ENCODE results near the gene COA6.
"Not testable (repeated sequence)": the region's sequence is repeated elsewhere in the genome, so short reads cannot be mapped to it uniquely, and the experiment has no call there.

The COA6 gene, protein sequence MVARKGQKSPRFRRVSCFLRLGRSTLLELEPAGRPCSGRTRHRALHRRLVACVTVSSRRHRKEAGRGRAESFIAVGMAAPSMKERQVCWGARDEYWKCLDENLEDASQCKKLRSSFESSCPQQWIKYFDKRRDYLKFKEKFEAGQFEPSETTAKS

GRCh38 chr1:234373064-234373958, at the start of gene COA6:
TSS of gene COA6 (plus strand) at chr1:234373456. CDS start at chr1:234373467, 11 bp downstream.
- H3K4me3 ChIP-seq (ENCODE audit: low read depth, low read length) = peak within 1 kb of the TSS; percentile 88

DNA sequence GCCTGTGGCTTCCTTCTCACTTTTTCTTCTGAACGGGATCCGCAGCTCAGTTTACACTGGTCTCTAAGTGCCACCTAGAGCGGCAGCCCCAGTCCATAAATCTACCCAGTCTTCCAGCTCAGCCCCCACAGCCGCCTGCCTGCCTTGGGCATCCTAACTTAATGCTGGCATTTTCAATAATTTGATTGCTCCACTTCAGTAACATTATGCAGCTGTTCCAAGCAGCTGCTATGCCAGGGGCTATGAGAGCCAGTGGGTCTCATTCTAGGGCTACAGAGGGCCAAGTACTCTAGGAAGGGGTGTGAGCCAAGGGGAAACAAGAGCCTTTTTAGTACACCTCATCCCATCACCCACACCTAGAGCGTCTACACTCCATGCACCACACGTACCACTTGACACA, 48.4 kb upstream of the COA6 start:
- H3K4me3 ChIP-seq (ENCODE audit: low read depth, low read length) = no peak overlapping the region

DNA sequence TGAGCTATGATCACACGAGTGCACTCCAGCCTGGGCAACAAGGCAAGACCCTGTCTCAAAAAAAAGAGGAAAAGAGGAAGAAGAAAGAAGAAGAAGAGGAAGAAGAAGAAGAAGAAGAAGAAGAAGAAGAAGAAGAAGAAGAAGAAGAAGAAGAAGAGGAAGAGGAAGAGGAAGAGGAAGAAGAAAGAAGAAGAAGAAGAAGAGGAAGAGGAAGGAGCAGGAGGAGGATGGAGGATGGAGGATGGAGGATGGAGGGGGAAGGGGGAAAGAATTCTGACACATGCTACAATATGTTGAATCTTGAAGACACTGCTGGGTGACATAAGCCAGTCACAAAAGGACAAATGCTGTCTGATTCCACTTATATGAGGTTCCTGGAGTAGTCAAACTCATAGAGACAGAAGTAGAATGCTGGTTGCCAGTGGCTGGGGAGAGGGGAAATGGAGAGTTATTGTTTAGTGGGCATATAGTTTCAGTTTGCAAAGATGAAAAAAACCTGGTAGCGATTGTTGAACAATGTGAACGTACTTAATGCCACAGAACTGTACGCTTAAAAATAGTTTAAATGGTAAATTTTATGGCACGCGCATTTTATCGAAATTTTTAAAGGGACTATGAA, 47.3 kb upstream of the COA6 start:
- no peak overlapping the region for H3K4me3 ChIP-seq (ENCODE audit: low read depth, low read length)

DNA sequence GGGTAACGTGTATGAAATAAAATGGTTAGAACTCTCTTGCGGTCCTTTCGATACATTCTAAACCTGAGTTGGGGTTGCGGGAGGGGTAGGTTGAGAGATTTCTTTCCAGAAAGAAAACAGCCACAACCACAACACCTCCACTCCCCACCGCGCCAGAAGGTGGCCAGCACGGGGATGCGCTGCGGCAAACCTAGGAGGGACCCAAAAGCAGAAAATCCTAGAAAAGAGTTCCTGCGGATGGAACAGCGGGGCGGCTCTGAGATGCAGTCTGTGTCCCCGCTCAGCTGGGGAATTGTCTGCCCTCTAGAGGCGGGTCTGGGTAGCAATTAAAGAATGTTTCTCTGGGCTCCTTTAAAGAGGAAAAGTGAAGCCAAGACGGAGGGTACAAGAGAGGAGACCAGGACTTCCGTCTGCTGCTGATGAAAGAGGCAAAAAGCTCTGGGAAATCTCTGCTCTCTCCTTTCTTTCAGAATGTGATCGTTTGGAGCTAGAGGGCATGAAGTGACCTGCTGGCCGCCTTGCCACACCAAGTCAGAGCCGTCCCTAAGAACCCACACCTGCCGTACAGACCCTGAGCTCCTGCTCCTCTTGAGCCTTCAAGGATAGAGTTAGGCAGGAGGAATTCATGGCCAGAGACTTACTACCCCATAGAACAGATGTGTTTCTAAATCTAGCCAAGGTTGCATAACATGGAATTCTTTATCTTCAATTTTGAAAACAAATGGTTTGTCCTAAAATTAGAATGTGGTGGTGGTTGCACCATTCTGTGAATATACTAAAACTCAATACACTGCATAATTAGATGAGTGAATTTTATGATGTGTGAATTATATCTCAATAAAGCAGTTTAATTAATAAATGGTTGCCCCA, 46.5 kb upstream of the COA6 start:
- H3K4me3 ChIP-seq (ENCODE audit: low read depth, low read length) = no peak overlapping the region

DNA sequence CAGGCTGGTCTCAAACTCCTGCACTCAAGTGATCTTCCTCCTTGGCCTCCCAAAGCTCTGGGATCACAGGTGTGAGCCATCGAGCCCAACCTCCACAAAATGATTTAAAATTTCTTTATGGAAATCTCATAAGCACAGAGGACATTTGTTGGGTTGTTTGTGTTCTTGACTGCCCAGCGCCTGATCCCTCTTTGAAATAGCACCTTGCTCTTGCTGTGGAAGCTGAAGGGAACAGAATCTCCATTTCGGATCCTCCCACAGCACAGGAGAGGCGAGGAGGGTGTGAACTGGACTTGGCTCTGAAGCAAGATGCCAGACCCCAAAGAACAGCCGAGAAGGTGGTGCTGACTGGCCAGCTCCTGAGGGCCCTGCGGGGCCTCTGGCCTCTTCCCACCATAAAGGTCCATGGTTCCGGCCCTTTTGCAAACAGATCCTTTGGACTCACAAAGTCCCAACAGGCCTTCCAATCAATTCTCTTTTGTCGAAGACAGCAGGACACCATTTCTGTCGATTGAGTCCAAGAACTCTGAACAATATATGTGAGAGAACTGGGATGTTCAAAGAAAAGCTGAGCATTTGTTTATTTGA, 45.6 kb upstream of the COA6 start:
- no peak overlapping the region for H3K4me3 ChIP-seq (ENCODE audit: low read depth, low read length)

DNA sequence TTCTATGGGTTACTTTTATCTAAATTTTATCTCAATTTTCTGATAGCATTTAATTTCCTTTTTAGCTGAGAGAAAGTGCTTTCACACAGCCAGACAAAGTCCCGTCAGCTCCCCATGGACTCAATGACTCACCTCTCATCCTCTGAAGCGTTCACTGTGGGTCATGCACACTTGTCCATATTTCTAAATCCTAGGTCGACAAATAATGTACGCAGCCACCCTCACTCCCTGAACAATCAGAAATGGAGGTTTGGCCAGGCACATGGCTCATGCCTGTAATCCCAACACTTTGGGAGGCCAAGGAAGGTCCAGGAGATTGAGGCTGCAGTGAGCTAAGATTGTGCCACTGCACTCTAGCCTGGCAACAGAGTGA, 42.4 kb upstream of the COA6 start:
- H3K4me3 ChIP-seq (ENCODE audit: low read depth, low read length) = no peak overlapping the region

- no peak overlapping the region for H3K4me3 ChIP-seq (ENCODE audit: low read depth, low read length)
Measured at GRCh38 chr1:234331507-234331906, 41.7 kb upstream of the COA6 start.

DNA sequence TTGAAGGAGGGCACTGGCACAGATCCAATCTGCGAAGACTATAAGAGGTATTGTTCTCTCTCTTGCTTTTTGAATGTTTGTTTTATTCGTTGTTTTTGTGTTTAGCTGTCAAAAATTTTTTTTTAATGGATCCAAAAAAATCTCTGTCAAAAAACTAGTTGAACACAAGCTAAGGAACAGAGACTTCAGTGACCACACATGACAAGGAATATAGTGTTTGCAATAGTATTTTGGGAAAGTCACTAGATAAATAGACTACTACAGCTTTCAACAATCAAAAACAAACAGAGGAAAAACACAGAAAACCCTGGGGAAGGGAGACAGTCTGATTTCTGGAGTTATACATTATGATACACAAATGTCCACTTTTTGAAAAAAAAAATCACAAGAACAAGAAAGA, 36.9 kb upstream of the COA6 start:
- no peak overlapping the region for H3K4me3 ChIP-seq (ENCODE audit: low read depth, low read length)

- H3K4me3 ChIP-seq (ENCODE audit: low read depth, low read length) = no peak overlapping the region
Measured at GRCh38 chr1:234337233-234337632, 36.0 kb upstream of the COA6 start.

DNA sequence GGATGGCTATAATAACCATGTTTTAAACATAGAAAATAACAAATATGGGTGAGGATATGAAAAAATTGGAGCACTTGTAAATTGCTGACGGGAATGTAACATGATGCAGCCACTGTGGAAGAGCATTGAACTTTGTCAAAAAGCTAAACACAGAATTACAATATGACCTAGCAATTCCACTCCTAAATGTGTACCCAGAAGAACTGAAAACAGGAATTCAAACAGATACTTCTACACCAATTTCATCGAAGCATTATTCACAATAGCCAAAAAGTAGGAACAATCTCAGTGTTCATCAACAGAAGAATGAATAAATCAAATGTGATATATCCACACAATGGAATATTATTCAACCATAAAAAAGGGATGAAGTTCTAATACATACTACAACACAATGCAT, 32.7 kb upstream of the COA6 start:
- H3K4me3 ChIP-seq (ENCODE audit: low read depth, low read length) = no peak overlapping the region

- H3K4me3 ChIP-seq (ENCODE audit: low read depth, low read length) = no peak overlapping the region
Measured at GRCh38 chr1:234342774-234343173, 30.5 kb upstream of the COA6 start.

DNA sequence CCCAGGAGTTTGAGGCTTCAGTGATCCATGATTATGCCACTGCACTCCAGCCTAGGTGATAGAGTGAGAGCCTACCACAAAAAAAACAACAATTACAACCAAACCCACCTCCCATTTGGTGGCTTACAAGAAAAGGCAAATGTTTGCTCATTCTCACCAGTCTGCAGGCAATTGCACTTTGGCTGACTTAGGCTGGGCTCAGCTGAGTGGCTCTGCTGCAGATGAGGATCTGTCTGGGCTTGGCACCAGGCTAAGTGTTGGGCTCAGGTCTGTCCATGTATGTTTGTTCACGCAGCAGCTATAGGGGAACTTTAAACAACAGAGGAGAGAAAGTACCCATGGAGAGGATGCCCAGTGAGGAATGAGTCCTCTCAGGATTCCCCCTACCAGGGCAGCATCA, 28.0 kb upstream of the COA6 start:
- no peak overlapping the region for H3K4me3 ChIP-seq (ENCODE audit: low read depth, low read length)

GRCh38 chr1:234348964-234349363, 24.3 kb upstream of the COA6 start:
- no peak overlapping the region for H3K4me3 ChIP-seq (ENCODE audit: low read depth, low read length)

DNA sequence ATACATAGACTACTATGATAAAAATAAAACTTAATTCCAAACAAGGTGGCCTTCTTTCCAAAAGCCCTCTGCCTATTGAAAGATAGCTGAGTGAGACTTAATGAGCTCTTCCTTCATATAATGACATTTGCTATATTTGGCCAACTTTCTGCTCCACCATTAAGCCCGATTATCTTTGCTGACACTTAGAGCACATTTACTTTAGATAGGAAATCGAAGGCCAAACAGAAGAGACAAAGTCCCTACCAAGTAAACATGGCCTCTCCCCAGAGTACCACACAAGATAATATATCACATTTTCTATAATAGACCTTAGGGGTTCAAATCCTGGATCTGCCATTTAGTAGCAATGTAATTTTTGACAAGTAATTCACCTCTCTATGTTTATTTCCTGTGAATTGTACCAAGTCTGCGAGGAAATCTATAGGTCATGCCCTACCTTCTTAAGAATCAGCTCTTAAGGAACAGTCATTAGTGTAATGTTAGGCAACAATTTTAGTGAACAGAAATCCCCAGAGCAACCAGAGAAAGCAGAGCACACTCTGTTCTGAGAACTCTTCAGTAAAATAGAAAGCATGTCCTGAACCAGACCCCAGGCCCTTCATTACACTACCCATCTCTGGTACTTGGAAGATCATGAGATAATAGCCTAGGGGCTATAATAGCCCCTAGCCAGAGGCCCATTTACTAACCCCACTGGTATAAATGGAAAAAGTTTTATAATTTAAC, 17.3 kb upstream of the COA6 start:
- H3K4me3 ChIP-seq (ENCODE audit: low read depth, low read length) = no peak overlapping the region

GRCh38 chr1:234356615-234357269, 16.5 kb upstream of the COA6 start:
- H3K4me3 ChIP-seq (ENCODE audit: low read depth, low read length) = not testable (repeated sequence)

DNA sequence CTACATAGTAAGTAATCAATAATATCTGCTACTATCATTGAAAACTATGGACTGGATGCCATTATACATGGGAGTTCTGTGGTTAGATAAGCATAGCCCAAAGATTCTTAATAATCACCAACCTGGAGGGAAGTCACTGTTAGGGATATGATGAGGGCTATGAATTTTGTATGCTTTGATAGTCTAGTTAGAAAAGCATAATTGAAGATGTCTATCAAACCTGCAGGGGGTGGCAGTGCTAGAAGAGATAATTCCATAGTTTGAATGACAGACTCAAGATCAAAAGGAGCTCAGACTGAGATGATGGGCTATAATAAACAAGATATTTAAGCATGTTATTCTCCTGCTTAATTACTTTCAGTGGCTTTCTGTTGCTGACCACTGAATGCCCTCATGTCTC, 15.4 kb upstream of the COA6 start:
- H3K4me3 ChIP-seq (ENCODE audit: low read depth, low read length) = no peak overlapping the region

- H3K4me3 ChIP-seq (ENCODE audit: low read depth, low read length) = no peak overlapping the region
Measured at GRCh38 chr1:234361102-234361603, 12.1 kb upstream of the COA6 start.

DNA sequence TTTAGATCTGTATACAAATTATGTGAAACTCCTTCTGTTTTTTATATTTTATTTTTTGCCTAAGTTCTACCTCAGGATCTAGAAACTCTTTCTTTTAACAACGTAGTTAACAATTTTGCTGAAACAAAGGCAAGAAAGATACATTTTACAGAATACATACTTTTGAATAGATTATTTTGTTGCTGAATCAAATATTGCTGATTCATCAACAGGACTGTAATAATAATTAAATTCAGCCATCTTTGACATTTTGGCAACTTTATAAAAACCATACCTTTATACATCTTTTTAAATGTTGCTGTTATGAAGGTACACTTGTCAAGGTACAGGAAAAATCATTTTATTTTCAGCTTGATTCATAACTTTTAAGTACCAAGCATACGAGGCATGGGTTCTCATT, 10.7 kb upstream of the COA6 start:
- no peak overlapping the region for H3K4me3 ChIP-seq (ENCODE audit: low read depth, low read length)

- no peak overlapping the region for H3K4me3 ChIP-seq (ENCODE audit: low read depth, low read length)
Measured at GRCh38 chr1:234368320-234369032, 4.8 kb upstream of the COA6 start.
